Ectodermal cell (in vitro differentiated cells): Measurements from ENCODE around the gene MDH2.
"Not testable (repeated sequence)": the region's sequence is repeated elsewhere in the genome, so short reads cannot be mapped to it uniquely, and the experiment has no call there.

Source experiments
- H3K27ac ChIP-seq: 2 replicates; pipeline ENCODE4 v1.7.0; 2013; ENCODE audit warnings: mild to moderate bottlenecking, low read depth, low read length; ENCODE audit not compliant: insufficient read depth, poor library complexity, severe bottlenecking
- H3K27me3 ChIP-seq: 2 replicates; pipeline ENCODE4 v1.7.0; 2013; ENCODE audit warnings: mild to moderate bottlenecking, low read length; ENCODE audit not compliant: insufficient read depth, control insufficient read depth, poor library complexity, severe bottlenecking
- H3K36me3 ChIP-seq: one replicate; pipeline ENCODE4 v1.7.0; 2013; ENCODE audit warnings: low read length; ENCODE audit not compliant: control insufficient read depth, insufficient read depth
- H3K4me1 ChIP-seq: one replicate; pipeline ENCODE4 v1.7.0; 2013; ENCODE audit warnings: low read length; ENCODE audit not compliant: control insufficient read depth, insufficient read depth
- H3K4me3 ChIP-seq: 2 replicates; pipeline ENCODE4 v1.7.0; 2013; ENCODE audit warnings: low read depth, low read length, control low read depth; ENCODE audit not compliant: insufficient read depth
- H3K9me3 ChIP-seq: 2 replicates; pipeline ENCODE4 v1.7.0; 2013; ENCODE audit warnings: mild to moderate bottlenecking, low read length, moderate library complexity; ENCODE audit not compliant: control insufficient read depth
- WGBS, 2 experiments: methylation state at CpG; one replicate each; pipeline ENCODE4 v1.1.7; 2013; ENCODE audit warnings: missing lambda C conversion rate in 2 of 2; 5-methylcytosine and 5-hydroxymethylcytosine counted together

The MDH2 gene

DNA sequence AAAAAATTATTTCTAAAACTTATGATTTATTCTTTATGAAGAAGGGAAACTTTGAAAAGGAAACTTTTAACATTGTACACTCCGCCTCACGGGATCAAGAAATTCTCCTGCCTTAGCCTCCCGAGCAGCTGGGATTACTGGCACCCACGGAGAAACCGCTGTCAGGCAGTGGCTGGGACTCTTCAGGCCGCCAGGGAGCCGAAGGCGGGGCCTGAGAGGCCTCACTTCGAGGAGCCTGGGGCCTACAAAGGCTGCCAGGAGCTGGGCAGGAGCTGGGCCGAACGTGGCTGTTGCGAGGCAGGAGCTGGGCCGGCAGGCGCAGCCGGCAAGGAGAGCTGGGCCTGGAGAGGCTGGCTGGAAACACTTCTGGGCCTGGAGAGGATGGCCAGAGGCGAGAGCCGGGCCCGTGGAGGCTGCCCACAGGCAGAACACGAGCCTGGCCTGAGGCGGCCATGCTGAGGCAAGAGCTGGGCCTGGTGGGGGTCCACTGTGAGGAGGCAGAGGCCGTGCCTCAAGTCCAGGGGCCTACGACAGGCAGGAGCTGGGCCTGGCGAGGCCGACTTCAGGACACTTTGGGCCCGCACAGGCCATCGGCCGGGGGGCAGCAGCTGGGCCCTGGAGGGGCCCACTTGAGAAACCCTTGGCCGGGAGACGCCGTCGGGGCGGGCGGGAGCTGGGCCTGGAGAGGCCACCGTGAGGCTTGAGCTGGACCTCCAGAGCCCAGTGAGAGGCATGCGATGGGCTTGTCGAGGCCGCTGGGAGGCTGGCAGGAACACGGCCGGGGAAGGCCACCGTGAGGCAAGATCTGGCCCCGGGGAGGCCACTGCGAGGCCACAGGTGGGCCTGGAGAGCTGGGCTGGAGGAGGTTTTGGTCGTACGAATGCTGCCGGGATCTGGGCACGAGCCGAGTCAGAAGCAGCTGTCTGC, 23.7 kb downstream of the MDH2 start:
- Histone ChIP-seq H3K36me3 (no peaks in the 10 kb centered on the region), H3K27ac (no peak overlapping the region), H3K4me3 (no peak overlapping the region), H3K27me3 (no peaks in the 10 kb centered on the region), H3K9me3 (no peaks in the 10 kb centered on the region), H3K4me1 (peaks cover 4% of the 10 kb centered on the region)
- 84 to 88% methylated on average over 47 of the region's 47 CpGs for WGBS, 2 experiments

DNA sequence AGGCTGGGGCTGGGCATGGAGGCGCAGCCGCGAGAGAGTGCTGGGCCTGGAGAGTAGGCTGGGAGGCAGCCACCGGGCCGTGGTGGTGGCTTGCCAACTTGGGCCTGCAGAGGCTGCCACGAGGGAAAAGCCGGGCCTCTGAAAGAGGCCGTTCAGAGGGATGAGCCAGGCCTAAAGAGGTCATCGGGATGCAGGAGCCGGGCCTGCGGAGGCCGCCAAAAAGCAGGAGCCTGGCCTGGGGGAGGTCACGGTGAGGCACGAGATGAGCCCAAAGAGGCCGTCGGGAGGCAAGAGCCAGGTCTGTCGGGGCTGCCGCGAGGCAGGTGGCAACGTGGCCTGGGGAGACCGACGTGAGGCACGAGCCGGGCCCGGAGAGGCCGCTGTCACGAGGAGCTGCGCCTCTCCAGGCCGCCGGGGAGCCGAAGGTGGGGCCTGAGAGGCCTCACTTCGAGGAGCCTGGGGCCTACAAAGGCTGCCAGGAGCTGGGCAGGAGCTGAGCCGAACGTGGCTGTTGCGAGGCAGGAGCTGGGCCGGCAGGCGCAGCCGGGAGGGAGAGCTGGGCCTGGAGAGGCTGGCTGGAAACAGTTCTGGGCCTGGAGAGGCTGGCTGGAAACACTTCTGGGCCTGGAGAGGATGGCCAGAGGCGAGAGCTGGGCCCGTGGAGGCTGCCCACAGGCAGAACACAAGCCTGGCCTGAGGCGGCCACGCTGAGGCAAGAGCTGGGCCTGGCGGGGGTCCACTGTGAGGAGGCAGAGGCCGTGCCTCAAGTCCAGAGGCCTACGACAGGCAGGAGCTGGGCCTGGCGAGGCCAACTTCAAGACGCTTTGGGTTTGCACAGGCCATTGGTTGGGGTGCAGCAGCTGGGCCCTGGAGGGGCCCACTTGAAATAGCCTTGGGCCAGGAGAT, 24.6 kb downstream of the MDH2 start:
- Histone ChIP-seq H3K4me3 (no peak overlapping the region), H3K27ac (no peak overlapping the region), H3K4me1 (peaks cover 4% of the 10 kb centered on the region), H3K9me3 (no peaks in the 10 kb centered on the region), H3K27me3 (no peaks in the 10 kb centered on the region), H3K36me3 (no peaks in the 10 kb centered on the region)
- WGBS, 2 experiments, result 94 to 96% methylated on average over 47 of the region's 47 CpGs

DNA sequence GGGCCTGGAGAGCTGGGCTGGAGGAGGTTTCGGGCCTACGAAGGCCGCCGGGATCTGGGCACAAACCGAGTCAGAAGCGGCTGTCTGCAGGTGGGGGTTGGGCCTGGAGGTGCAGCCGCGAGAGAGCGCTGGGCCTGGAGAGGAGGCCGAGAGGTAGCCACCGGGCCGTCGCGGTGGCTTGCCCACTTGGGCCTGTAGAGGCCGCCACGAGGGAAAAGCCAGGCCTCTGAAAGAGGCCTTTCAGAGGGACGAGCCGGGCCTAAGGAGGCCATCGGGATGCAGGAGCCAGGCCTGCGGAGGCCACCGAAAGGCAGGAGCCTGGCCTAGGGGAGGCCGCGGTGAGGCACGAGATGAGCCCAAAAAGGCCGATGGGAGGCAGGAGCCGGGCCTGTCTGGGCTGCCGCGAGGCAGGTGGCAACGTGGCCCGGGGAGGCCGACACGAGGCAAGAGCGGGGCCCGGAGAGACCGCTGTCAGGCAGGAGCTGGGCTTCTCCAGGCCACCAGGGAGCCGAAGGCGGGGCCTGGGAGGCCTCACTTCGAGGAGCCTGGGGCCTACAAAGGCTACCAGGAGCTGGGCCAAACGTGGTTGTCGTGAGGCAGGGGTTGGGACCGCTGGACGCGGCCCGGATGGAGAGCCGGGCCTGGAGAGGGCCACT, 25.6 kb downstream of the MDH2 start:
- no peak overlapping the region for H3K4me3 ChIP-seq
- H3K36me3 ChIP-seq, result no peaks in the 10 kb centered on the region
- H3K27me3 ChIP-seq, result no peaks in the 10 kb centered on the region
- no peak overlapping the region for H3K27ac ChIP-seq
- H3K4me1 ChIP-seq, result peaks cover 4% of the 10 kb centered on the region
- H3K9me3 ChIP-seq, result no peaks in the 10 kb centered on the region
- WGBS, 2 experiments, result 85 to 86% methylated on average over 45 of the region's 45 CpGs

DNA sequence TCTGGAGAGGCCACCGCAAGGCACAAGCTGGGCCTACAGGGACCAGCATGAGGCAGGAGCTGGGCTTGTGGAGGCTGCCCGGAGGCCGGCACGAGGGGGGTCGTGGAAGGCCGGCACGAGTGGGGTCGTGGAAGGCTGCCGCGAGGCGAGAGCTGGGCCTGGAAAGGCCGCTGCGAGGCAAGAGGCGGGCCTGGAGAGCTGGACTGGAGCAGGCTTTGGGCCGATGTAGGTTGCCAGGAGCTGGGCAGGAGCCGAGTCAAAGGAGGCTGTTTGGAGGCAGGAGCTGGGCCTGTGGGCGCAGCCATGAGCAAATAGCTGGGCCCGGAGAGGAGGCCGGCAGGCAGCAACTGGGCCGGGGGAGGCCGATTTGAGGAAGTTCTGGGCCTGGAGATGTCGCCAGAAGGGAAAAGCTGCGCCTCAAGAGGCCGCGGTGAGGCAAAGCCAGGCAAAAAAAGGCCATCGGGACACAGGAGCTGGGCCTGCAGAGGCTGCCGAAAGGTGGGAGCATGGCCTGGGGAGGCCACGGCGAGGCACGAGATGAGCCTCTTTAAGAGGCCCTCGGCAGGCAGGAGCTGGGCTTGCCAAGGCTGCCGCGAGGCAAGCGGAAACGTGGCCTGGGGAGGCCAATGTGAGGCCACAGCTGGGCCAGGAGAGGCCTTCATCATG, 26.5 kb downstream of the MDH2 start:
- Histone ChIP-seq H3K9me3 (no peaks in the 10 kb centered on the region), H3K4me1 (peaks cover 4% of the 10 kb centered on the region), H3K27ac (no peak overlapping the region), H3K4me3 (no peak overlapping the region), H3K27me3 (no peaks in the 10 kb centered on the region), H3K36me3 (no peaks in the 10 kb centered on the region)
- WGBS, 2 experiments, result 95 to 96% methylated on average over 35 of the region's 35 CpGs

DNA sequence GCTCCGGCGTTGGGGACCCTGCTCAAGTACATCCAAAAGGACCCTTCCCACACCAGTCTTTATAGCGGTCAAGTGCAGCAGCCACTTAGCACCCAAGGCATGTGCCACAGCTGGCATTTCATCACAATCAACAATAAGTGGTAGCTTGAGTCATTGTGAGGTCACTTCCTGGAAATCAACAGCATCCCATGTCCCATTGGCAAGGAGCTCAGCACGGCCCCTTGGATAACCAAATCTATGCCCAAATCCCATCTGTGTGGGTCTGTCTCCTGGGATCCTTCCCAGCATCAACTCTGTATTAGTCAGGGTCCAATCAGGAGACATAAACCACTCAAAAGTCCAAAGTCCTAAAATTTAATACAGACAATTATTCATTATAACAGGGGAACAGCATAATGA, 27.1 kb downstream of the MDH2 start:
- Histone ChIP-seq H3K4me1 (peaks cover 4% of the 10 kb centered on the region), H3K4me3 (no peak overlapping the region), H3K27me3 (no peaks in the 10 kb centered on the region), H3K36me3 (no peaks in the 10 kb centered on the region), H3K27ac (no peak overlapping the region), H3K9me3 (no peaks in the 10 kb centered on the region)
- 94 to 97% methylated on average over 4 of the region's 4 CpGs for WGBS, 2 experiments

DNA sequence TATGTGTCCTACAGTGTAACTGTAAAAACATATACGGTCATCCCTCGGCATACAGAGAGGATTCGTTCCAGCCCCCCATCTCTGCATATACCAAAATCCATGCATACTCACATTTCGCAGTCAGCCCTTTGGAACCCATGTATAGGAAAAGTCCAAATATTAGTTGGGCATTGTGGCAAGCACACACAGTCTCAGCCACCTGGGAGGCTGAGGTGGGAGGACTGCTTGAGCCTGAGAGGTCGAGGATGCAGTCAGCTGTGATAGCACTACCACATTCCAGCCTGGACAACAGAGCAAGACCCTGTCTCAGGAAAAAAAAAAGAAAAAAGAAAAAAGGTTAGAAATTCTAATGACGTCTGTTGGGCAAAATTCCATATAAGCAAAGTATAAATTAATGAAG, 29.1 kb downstream of the MDH2 start:
- Histone ChIP-seq H3K4me1 (no peaks in the 10 kb centered on the region), H3K36me3 (no peaks in the 10 kb centered on the region), H3K9me3 (no peaks in the 10 kb centered on the region), H3K27ac (no peak overlapping the region), H3K27me3 (no peaks in the 10 kb centered on the region), H3K4me3 (no peak overlapping the region)
- WGBS, 2 experiments, result 90 to 96% methylated on average over 6 of the region's 6 CpGs

DNA sequence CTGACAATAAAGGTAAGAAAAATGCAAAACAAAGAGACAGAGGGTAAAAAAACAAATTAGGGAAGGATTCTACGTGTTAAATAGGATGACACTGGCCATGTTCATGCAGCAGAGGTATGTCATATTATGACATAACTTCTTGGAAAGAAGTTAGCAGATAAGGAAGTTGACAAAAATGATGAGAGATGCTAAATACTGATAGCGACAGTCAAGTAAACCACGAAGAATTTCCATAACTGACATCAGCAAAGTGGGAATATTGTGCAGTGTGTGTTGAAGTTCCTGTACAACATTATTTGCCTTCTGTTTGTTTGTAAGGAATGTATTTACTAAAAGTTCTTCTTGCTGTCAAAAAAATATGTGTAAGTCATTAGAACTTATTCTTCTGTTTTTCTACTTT, 29.5 kb downstream of the MDH2 start:
- Histone ChIP-seq H3K4me1 (no peaks in the 10 kb centered on the region), H3K9me3 (no peaks in the 10 kb centered on the region), H3K27me3 (no peaks in the 10 kb centered on the region), H3K36me3 (no peaks in the 10 kb centered on the region), H3K27ac (no peak overlapping the region), H3K4me3 (no peak overlapping the region)
- WGBS, 2 experiments, result 95% methylated on average over 3 of the region's 3 CpGs

DNA sequence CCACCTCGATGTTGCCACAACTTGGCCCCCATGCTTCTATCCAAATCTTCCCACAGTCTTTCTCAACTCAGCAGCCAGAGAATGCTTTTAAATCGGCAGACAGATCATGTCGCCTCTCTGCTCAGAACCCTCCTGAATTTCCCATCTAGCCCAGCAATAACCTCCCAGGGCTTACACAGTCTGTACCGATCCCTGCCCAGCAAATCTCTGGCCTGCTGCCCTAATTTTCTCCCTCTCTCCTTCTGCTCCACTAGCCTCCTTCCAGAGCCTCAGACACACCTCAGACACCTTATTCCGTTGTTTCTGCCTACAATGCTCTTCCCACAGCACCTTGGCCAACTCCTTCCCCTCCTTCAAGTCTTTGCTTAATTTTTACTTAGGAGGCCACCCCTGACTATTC, 32.3 kb downstream of the MDH2 start:
- no peak overlapping the region for H3K4me3 ChIP-seq
- 93 to 94% methylated on average over 5 of the region's 5 CpGs for WGBS, 2 experiments
- H3K36me3 ChIP-seq, result no peaks in the 10 kb centered on the region
- H3K4me1 ChIP-seq, result no peaks in the 10 kb centered on the region
- H3K27ac ChIP-seq, result no peak overlapping the region
- H3K27me3 ChIP-seq, result no peaks in the 10 kb centered on the region
- H3K9me3 ChIP-seq, result no peaks in the 10 kb centered on the region

DNA sequence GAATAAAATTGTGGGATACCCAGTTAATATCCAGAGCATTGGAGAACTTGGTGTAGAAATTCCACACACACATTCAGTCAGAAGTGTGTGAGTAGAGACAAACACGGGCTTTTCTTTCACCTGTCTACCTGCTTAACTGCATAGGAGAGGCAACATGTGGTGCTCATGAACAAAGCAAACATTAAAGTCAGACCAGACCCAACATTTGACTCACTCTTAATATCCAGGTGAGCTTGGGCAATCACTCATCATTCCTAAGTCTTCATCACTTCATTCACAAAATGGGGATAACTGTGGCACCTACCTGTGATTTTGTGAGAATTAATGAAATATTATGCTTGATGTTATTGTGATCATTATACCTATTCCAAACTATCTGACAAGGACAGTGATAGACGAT, 36.2 kb downstream of the MDH2 start:
- H3K9me3 ChIP-seq, H3K4me3 ChIP-seq, H3K4me1 ChIP-seq, H3K36me3 ChIP-seq, H3K27ac ChIP-seq, H3K27me3 ChIP-seq: not testable (repeated sequence)
- WGBS, 2 experiments, result 93% methylated on average over 2 of the region's 2 CpGs
